GM19023 (cell line): ENCODE measurements around the gene DUSP3.
A peak's percentile ranks its signal among the peaks of the same experiment; 100 is the strongest.

ENCODE experiments used
- ATAC-seq: cut with Tn5 transposase; IDR thresholded peaks from one replicate; pipeline ENCODE4 v1.9.1; 2021; ENCODE audit warnings: mild to moderate bottlenecking, moderate library complexity; ENCODE audit not compliant: unreplicated experiment

The DUSP3 gene

DNA sequence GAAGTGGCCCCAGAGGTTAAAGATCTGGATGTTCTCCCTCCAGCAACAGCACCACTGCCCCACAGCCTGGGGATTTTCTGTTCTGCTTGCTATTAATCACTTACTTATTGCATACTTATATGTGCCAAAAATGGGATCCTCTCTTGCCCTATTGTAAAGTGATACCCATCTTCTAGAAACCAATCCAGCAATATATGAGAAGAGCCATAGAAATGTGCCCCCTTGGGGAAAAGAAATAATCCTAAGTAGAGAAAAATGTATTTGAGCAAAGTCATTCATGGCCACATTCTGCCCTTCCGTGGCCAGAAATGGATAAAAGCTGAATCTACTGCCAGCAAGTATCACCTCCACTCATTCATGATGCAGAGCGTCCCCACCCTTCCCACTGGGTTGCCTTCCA, 41.1 kb downstream of the DUSP3 start:
- ATAC-seq: no peak

- ATAC-seq: no peak
Observed at GRCh38 chr17:43736389-43736788, 42.4 kb downstream of the DUSP3 start.

DNA sequence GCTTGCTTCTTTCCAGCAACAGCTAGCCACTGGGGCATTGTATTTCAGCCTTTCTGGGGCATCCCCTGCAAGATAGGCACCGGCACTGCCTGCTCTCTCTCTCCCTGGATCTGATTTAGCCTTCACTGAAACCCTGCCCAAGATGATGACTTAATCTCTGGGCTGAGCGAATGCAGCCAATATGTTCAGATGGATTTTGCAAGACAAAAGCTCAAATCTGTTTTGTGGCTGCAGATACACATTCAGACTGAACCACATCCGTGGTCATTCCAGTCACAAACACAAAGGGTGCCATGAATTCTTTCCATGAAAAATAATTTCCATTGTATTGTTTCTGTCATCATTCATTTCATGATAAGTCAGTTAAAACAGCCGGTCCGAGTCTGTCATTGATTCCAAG, 44.4 kb downstream of the DUSP3 start:
- no peak for ATAC-seq

DNA sequence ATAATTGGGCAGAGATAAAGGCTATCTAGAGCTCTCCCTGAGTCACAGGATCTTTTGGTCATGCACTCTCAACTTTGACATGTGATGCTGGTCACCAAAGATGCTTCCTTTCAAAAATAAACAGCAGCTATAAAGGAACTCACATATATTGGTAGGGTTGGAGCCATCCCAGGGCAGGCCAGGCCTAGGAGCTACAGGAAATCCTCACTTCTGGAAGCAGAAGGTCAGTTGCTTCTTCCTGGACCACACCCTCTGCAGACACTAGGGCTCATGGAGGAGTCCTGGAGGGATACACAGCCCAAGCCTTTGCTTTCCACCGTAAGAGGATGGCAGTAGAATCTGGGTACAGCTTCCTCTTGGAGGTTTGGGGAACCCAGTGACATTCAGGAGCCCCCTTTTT, 44.8 kb downstream of the DUSP3 start:
- ATAC-seq: no peak

GRCh38 chr17:43732958-43733357, 45.8 kb downstream of the DUSP3 start:
- ATAC-seq: no peak

DNA sequence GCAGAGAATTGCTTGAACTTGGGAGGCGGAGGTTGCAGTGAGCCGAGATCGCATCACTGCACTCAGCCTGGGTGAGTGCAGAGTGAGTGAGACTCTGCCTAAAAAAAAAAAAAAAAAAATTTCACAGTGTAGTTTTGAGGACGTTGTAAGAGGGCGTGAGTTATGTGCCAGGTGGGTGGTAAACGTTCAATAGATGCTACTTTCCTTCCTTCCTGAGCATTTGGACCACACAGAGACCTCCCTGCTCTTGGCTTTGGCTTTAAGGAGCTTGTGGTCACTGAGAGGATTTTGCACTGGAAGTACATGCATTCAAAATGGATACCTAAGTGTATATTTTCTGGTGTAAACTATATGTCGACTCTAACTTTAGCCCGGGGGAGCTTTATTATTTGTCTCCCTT, 50.7 kb downstream of the DUSP3 start:
- no peak for ATAC-seq

GRCh38 chr17:43723697-43724359, 54.9 kb downstream of the DUSP3 start:
- ATAC-seq: no peak

DNA sequence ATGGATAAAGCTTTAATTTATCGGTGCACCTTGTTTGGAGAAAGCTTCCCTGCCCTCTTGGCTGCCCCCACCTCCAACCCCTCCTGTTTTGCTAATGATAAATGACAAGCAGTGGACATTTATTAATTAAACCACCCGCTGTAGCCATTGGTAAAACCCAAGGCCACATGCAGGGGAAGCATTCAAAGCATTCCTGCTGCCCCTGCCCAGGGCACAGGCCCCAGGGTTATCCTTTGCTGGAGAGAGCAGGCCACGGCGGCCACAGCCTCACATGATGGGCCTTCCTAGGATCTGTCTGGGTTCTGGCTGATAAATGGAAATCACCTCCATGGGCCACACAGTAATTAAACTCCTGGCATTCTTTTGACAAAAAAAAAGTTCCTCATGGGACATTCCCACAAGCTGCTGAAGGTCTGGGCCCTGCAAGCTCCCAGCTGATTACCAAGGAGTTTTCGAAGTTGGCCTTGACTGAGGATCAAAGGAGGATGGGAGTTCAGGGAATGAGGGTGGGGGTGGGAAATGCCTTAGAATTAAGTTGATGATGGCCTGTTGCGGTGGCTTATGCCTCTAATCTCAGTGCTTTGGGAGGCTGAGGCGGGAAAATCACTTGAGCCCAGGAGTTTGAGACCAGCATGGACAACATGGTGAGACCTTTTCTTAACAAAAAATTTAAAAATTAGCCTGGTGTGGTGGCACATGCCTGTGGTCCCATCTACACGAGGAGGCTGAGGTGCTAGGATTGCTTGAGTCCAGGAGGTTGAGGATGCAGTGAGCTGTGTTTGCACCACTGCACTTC, 55.7 kb downstream of the DUSP3 start:
- ATAC-seq: no peak

GRCh38 chr17:43722269-43722619, 56.5 kb downstream of the DUSP3 start:
- no peak for ATAC-seq

DNA sequence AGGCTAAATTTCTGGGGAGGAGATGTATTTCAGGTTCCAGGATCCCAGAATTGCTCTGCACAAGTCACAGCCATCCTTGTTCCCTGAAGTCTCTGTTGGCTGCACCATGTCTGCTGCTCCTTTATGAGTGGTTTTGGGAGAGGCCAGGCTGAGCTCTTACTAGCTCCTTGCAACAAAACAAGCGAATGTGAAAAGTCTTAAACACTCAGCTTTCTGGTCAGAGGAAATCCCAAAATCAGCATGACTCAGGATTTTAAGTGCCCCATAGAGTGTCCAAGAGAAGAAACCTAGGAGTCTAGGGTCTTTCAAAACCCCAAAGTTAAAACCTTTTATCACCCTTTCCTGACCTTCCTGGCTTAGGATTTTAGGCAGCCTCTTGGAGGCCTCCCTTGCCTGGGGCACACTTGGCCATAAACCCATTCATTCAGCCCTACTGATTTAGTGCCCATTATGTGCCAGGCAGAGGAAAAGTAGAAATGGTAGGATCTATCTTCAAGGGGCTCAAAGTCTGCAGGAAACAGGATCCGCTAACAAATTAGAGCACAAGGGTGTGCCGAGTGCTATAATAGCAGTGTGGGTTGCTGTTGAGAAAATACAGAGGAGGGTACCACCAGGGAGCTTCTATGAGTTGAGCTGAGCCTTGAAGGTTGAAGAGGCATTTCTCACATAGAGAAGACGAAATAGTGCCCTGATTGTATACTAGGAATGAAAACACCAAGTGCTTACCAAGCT, 57.1 kb downstream of the DUSP3 start:
- ATAC-seq: no peak

GRCh38 chr17:43720311-43721060, 58.3 kb downstream of the DUSP3 start:
- ATAC-seq: peak; percentile 67

DNA sequence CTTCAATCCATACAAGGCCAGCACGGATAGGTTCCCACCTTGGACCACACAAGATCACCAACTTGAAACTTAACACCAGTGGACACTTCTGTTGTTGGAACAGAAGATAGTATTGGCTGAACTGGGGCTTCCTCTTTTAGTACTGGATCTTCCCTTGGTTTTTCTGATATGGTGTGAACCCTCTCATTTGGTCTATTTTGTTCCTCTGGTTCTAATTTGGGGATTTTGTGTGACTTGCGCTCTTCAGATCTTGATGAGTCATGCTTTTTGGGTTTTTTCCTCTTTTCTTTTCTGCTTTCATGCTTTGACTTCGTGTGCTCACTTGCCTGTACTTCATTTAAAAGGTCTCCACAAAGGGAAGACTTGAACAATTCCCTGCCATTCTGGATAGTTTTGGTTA, 59.2 kb downstream of the DUSP3 start:
- no peak for ATAC-seq

DNA sequence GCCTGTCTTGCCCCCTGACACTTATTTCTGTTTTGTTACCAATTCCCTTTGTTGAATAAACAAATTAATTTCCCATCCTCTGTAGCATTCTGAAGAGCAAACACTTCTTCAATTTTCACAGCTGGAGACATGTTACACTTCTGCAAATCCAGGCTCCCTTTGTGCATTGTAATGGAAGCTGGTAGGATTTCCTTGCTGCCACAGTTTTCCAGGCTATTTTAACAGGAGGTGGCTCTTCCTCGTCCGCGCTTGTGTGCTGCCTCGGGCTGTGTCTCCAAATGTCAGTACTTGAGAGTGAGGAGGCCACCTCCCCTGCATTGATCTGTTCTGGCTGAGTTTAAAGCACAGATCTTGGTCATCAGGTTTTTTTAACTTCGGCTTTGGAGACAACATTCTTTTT, 60.2 kb downstream of the DUSP3 start:
- no peak for ATAC-seq

DNA sequence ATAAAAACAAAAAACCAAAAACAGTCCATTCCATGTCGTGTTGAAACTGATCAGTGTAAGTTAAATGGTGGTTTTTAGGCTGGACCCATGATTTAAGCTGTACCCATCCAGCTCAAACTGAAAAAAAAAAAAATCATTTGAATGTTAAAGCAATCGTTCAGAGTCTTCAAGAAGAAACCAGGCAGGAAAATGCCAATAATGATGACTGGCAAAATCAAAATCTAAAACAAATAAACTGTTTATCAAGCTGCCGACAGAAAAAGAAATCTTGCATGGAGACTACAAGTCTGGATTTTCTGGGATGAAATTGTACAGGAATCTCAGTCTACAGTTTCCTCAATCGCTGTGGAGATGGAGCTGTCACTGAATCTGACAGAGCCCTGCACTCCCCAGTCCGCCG, 60.9 kb downstream of the DUSP3 start:
- ATAC-seq: no peak
